Stimulated activated CD8-positive, alpha-beta memory T cell treated with anti-CD3 and anti-CD28 coated beads, Interleukin-15, amount 100 ng/mL, for 4 hours (primary cell): ENCODE measurements around the gene THOP1.

Experiments used
- DNase-seq, 2 donors: peaks; one replicate each; pipeline ENCODE4 v3.0.0-alpha.2; 2020; ENCODE audit warnings: low read depth in 2 of 2

Gene THOP1

GRCh38 chr19:2785244-2785997, at the start of gene THOP1:
Gene THOP1, plus strand, starts transcription at chr19:2785503. Its CDS starts 160 bp downstream, at chr19:2785663.
- DNase-seq, result peak; percentile 95 to 99

GRCh38 chr19:2736550-2737190, 48.6 kb upstream of the THOP1 start:
- no peak for DNase-seq

GRCh38 chr19:2739602-2740313, 45.5 kb upstream of the THOP1 start, which contains the start of gene SLC39A3:
Gene SLC39A3, minus strand, starts transcription at chr19:2740017. Its CDS starts 2,760 bp downstream, at chr19:2737257.
- peak; percentile 97 to 99 for DNase-seq

GRCh38 chr19:2740314-2740656, 45.0 kb upstream of the THOP1 start:
- DNase-seq, result no peak

- no peak for DNase-seq
Measured at GRCh38 chr19:2743099-2743498, 42.2 kb upstream of the THOP1 start.

GRCh38 chr19:2744113-2744512, 41.2 kb upstream of the THOP1 start:
- no peak for DNase-seq

GRCh38 chr19:2747349-2747748, 38.0 kb upstream of the THOP1 start:
- no peak for DNase-seq

GRCh38 chr19:2750808-2751437, 34.4 kb upstream of the THOP1 start:
- no peak for DNase-seq

- no peak for DNase-seq
Measured at GRCh38 chr19:2751438-2751830, 33.9 kb upstream of the THOP1 start.

- no peak for DNase-seq
Measured at GRCh38 chr19:2754659-2755447, 30.4 kb upstream of the THOP1 start.

GRCh38 chr19:2755448-2755705, 29.9 kb upstream of the THOP1 start:
- DNase-seq, result no peak

- DNase-seq, result no peak
Measured at GRCh38 chr19:2755811-2756210, 29.5 kb upstream of the THOP1 start.

- no peak for DNase-seq
Measured at GRCh38 chr19:2756477-2756876, 28.8 kb upstream of the THOP1 start.

- DNase-seq, result no peak
Measured at GRCh38 chr19:2756921-2757881, 28.1 kb upstream of the THOP1 start.

- no peak for DNase-seq
Measured at GRCh38 chr19:2758601-2759313, 26.5 kb upstream of the THOP1 start.

- no peak for DNase-seq
Measured at GRCh38 chr19:2759362-2759761, 25.9 kb upstream of the THOP1 start.

GRCh38 chr19:2759965-2760364, 25.3 kb upstream of the THOP1 start:
- DNase-seq, result no peak

GRCh38 chr19:2761309-2761677, 24.0 kb upstream of the THOP1 start:
- no peak for DNase-seq

- no peak for DNase-seq
Measured at GRCh38 chr19:2761876-2762782, 23.2 kb upstream of the THOP1 start.
